ENCODE results near the gene SLC13A4. TPM values are rescaled to one million over a fixed set of nuclear protein-coding genes. Genes with fewer than 3 reads are reported as not detected.
"Not testable (repeated sequence)": the region's sequence is repeated elsewhere in the genome, so short reads cannot be mapped to it uniquely, and the experiment has no call there.

SLC13A4 gene
- total and polyA plus RNA-seq, 2 of the 4 experiments (the other 2 are of a cell fraction) = 0.10 TPM; not detected in 1

DNA sequence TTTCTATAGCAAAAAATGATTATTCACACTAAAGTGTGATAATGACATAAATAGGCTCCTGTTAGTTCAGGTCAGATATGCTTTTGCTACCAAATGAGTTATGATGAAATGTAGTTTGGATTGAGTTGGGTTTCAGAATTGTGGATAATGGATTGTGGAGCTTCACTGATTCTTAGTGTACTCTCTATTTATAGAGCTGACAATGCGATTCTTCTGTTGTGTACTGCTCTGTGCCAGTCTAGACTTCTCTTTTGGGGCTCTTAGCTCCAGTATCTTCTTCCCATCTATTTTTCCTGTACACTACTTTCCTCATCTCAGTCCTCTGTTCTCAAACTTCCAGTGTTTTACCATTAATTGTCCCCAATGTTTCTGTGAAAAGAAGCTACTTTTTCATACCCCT lies 58.2 kb downstream of the SLC13A4 start:
- ChIA-PET POLR2A (ENCODE audit: unreplicated experiment) (interaction anchor here (0.5 kb wide), 2 partner anchors 61 to 1864 kb away, joined by 3 to 4 read pairs; no protein-coding TSS in a partner anchor), CTCF (no interaction called here)
- H3K9ac ChIP-seq (ENCODE audit: low read depth, low read length) = no peak overlapping the region
- no peak for TF ChIP-seq BHLHE40 (IDR thresholded peaks at IDR 0.05; ENCODE audit: low read depth, low read length)
- TF ChIP-seq MAFK (IDR thresholded peaks at IDR 0.05; ENCODE audit: low read depth, low read length) = peak; percentile 58
- in situ Hi-C loops (cut with MboI; ENCODE audit: low sequenced_read_pairs) (loop anchor here (5.0 kb wide), 1 partner anchor 338 kb away; no protein-coding TSS in a partner anchor), dilution Hi-C loops (cut with HindIII; ENCODE audit: low sequenced_read_pairs, unreplicated experiment) (no loop called here), intact Hi-C loops (cut with micrococcal nuclease) (loop anchor here (10.0 kb wide), 2 partner anchors 305 to 1205 kb away; partner anchors contain the start of gene MTPN)
- H2BK15ac ChIP-seq (ENCODE audit: low read depth, low read length) = no peak overlapping the region
- peak overlapping the region; percentile 3; the same call in 1 of the 2 replicates for H3K18ac ChIP-seq (ENCODE audit: low read depth, low read length)
- BruUV-seq (replicated peaks) = no TSS peak
- no peak for DNase-seq
- no peak overlapping the region for H3K4me3 ChIP-seq (ENCODE audit: insufficient read depth, low read depth, low read length)
- no peaks in the 10 kb centered on the region for H3K27me3 ChIP-seq (ENCODE audit: control insufficient read depth, insufficient read depth, low read length)
- H2BK120ac ChIP-seq (ENCODE audit: low read depth, low read length) = peak overlapping the region; percentile 20; the same call in 1 of the 2 replicates
- peak overlapping the region; percentile 62 for H2BK5ac ChIP-seq (ENCODE audit: low read depth, low read length, poor library complexity, severe bottlenecking)
- 83% methylated on average over 1 of the region's 1 CpG; no CpG with 5 or more reads in 1 of the 2 experiments for WGBS, 2 experiments (ENCODE audit: extremely low coverage in 2 of 2, insufficient read length in 1 of 2)
- H3K56ac ChIP-seq (ENCODE audit: extremely low read depth, insufficient read depth, low read length) = no peak overlapping the region
- ATAC-seq (ENCODE audit: low read depth) = no peak
- H4K91ac ChIP-seq (ENCODE audit: insufficient read depth, low read depth, low read length) = no peak overlapping the region; the same call in 1 of the 2 replicates
- H4K20me1 ChIP-seq (ENCODE audit: insufficient read depth, low read length) = peaks cover 33% of the 10 kb centered on the region
- H3K79me1 ChIP-seq (ENCODE audit: low read depth in 1 of 2, low read length in 2 of 2) = peaks cover 4 to 57% of the 10 kb centered on the region in 2 experiments
- H3K9me1 ChIP-seq (ENCODE audit: insufficient read depth, low read length) = peaks cover 5% of the 10 kb centered on the region; the same call in 1 of the 2 replicates
- peak overlapping the region; percentile 38 for H3K14ac ChIP-seq (replicated peaks; ENCODE audit: low read depth, low read length)
- H2AK9ac ChIP-seq (replicated peaks; ENCODE audit: low read depth, low read length, poor library complexity) = no peak overlapping the region
- H3K23ac ChIP-seq (ENCODE audit: low read depth, low read length) = peak overlapping the region; percentile 73; the same call in 1 of the 2 replicates
- peaks cover 11% of the 10 kb centered on the region for H3K4me1 ChIP-seq (ENCODE audit: control insufficient read depth, insufficient read depth, low read length)
- no peaks in the 10 kb centered on the region for H3K9me3 ChIP-seq (ENCODE audit: control insufficient read depth, insufficient read depth, low read length)
- no peak overlapping the region for H2AFZ ChIP-seq (replicated peaks; ENCODE audit: low read length, poor library complexity)
- peak overlapping the region; percentile 15; the same call in 1 of the 2 replicates for H3K27ac ChIP-seq (ENCODE audit: insufficient read depth, low read length)
- no peak overlapping the region for H2BK20ac ChIP-seq (ENCODE audit: low read depth, low read length)
- peaks cover 5% of the 10 kb centered on the region; the same call in 1 of the 2 replicates for H3K36me3 ChIP-seq (ENCODE audit: control insufficient read depth, insufficient read depth, low read length)
- no peak overlapping the region for H2AK5ac ChIP-seq (ENCODE audit: low read depth, low read length)
- H3K4me2 ChIP-seq (ENCODE audit: low read depth, low read length) = peak overlapping the region; percentile 75; the same call in 1 of the 2 replicates
- H4K5ac ChIP-seq (ENCODE audit: low read depth, low read length) = no peak overlapping the region
- peak overlapping the region; percentile 23; the same call in 1 of the 2 replicates for H3K4ac ChIP-seq (ENCODE audit: low read depth, low read length)
- no peak overlapping the region for H4K8ac ChIP-seq (ENCODE audit: low read depth in 2 of 2, low read length in 2 of 2)

DNA sequence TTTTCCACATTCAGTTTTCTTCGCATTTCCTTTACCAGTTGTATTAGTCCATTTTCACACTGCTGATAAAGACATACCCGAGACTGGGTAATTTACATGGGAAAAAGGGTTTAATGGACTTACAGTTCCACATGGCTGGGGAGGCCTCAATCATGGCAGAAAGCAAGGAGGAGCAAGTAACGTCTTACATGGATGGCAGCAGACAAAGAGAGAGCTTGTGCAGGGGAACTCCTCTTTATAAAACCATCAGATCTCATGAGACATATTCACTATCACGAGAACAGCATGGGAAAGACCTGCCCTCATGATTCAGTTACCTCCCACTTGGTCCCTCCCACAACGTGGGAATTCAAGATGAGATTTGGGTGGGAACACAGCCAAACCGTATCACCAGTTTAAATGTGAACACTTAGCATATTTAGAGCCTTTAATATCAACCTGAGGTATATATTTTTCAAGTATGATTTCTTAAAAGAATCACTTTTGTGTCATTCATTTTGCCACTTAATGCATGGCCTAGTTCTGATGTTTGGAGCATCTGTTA lies 59.1 kb downstream of the SLC13A4 start:
- H3K14ac ChIP-seq (replicated peaks; ENCODE audit: low read depth, low read length); H3K9ac ChIP-seq (ENCODE audit: low read depth, low read length); ATAC-seq (ENCODE audit: low read depth); H3K56ac ChIP-seq (ENCODE audit: extremely low read depth, insufficient read depth, low read length); H2BK15ac ChIP-seq (ENCODE audit: low read depth, low read length); H3K9me1 ChIP-seq (ENCODE audit: insufficient read depth, low read length); H3K27ac ChIP-seq (ENCODE audit: insufficient read depth, low read length); H2AK5ac ChIP-seq (ENCODE audit: low read depth, low read length); H3K18ac ChIP-seq (ENCODE audit: low read depth, low read length); H4K5ac ChIP-seq (ENCODE audit: low read depth, low read length); H3K27me3 ChIP-seq (ENCODE audit: control insufficient read depth, insufficient read depth, low read length); H3K9me3 ChIP-seq (ENCODE audit: control insufficient read depth, insufficient read depth, low read length); DNase-seq; H3K4ac ChIP-seq (ENCODE audit: low read depth, low read length); H3K36me3 ChIP-seq (ENCODE audit: control insufficient read depth, insufficient read depth, low read length); BruUV-seq (replicated peaks); H2AK9ac ChIP-seq (replicated peaks; ENCODE audit: low read depth, low read length, poor library complexity); POLR2A ChIA-PET (ENCODE audit: unreplicated experiment); H3K23ac ChIP-seq (ENCODE audit: low read depth, low read length); dilution Hi-C loops (cut with HindIII; ENCODE audit: low sequenced_read_pairs, unreplicated experiment); H2AFZ ChIP-seq (replicated peaks; ENCODE audit: low read length, poor library complexity); H3K4me2 ChIP-seq (ENCODE audit: low read depth, low read length); H3K4me3 ChIP-seq (ENCODE audit: insufficient read depth, low read depth, low read length); H2BK120ac ChIP-seq (ENCODE audit: low read depth, low read length); H4K91ac ChIP-seq (ENCODE audit: insufficient read depth, low read depth, low read length); CTCF ChIA-PET; H4K8ac ChIP-seq (ENCODE audit: low read depth in 2 of 2, low read length in 2 of 2); H2BK20ac ChIP-seq (ENCODE audit: low read depth, low read length); H2BK5ac ChIP-seq (ENCODE audit: low read depth, low read length, poor library complexity, severe bottlenecking): not testable (repeated sequence)
- Histone ChIP-seq H4K20me1 (ENCODE audit: insufficient read depth, low read length) (peaks cover 36% of the 10 kb centered on the region), H3K4me1 (ENCODE audit: control insufficient read depth, insufficient read depth, low read length) (peaks cover 11% of the 10 kb centered on the region), H3K79me1 (ENCODE audit: low read depth in 1 of 2, low read length in 2 of 2) (peaks cover 8 to 59% of the 10 kb centered on the region in 2 experiments; a peak in 3 of 4 replicates)
- intact Hi-C loops (cut with micrococcal nuclease) = loop anchor here (10.0 kb wide), 1 partner anchor 1206 kb away; no protein-coding TSS in a partner anchor
- no CpG with 5 or more reads among the region's 6 CpGs for WGBS, 2 experiments (ENCODE audit: extremely low coverage in 2 of 2, insufficient read length in 1 of 2)
- in situ Hi-C loops (cut with MboI; ENCODE audit: low sequenced_read_pairs) = loop anchor here (5.0 kb wide), 1 partner anchor 338 kb away; no protein-coding TSS in a partner anchor

Measured in IMR-90 (cell line).